Ovary (tissue), 9 donors: ENCODE results near the gene HNF1B. TPM values are rescaled to one million over a fixed set of nuclear protein-coding genes. Genes with fewer than 3 reads are reported as not detected.
A peak's percentile ranks its signal among the peaks of the same experiment; 100 is the strongest.

Experiments used
- DNase-seq, 5 donors: peaks; one replicate each; pipeline ENCODE4 v3.0.0-alpha.2; 2019 to 2020
- H3K27ac ChIP-seq, 2 donors: fragments of 200-600 bp; one replicate each; pipeline versions ENCODE4 v1.5.1 to v1.8.0; 2019 to 2022
- H3K27me3 ChIP-seq: fragments of 200-600 bp; one replicate; pipeline ENCODE4 v1.8.0; 2022
- H3K36me3 ChIP-seq: fragments of 200-600 bp; sonication (generic); one replicate; pipeline ENCODE4 v1.5.1; 2019
- H3K4me1 ChIP-seq: one replicate; pipeline ENCODE4 v1.8.1; 2013; ENCODE audit warnings: mild to moderate bottlenecking, moderate library complexity; ENCODE audit not compliant: insufficient read depth
- H3K4me3 ChIP-seq: fragments of 200-600 bp; sonication (generic); one replicate; pipeline ENCODE4 v1.5.1; 2017
- H3K9me3 ChIP-seq, 2 donors: fragments of 200-600 bp in 1 of 2; sonication (generic) in 1 of 2; one replicate each; pipeline versions ENCODE4 v1.5.1 to v1.8.1; 2013 to 2019; ENCODE audit warnings: mild to moderate bottlenecking in 1 of 2, moderate library complexity in 1 of 2
- CTCF ChIP-seq, 3 donors: fragments of 450-650 bp in 2 of 3; fragments of 200-600 bp in 1 of 3; IDR thresholded peaks; one replicate each; pipeline versions ENCODE4 v1.5.1 to v1.8.0; 2016 to 2022; ENCODE audit warnings: antibody characterized with exemption in 3 of 3, mild to moderate bottlenecking in 1 of 3
- EP300 ChIP-seq: sonication (generic); formaldehyde crosslinking; IDR thresholded peaks from one replicate; pipeline ENCODE4 v1.6.1; 2017; ENCODE audit warnings: antibody characterized with exemption
- POLR2A ChIP-seq: fragments of 450-650 bp; IDR thresholded peaks from one replicate; pipeline ENCODE4 v1.6.1; 2017; ENCODE audit warnings: antibody characterized with exemption, mild to moderate bottlenecking, moderate library complexity
- WGBS, 3 donors: extraction: QIAGEN DNeasy Blood & Tissue Kit in 1 of 3; methylation state at CpG; one replicate each; pipeline versions ENCODE4 v1.1.5 to v1.1.7; 2013 to 2017; 5-methylcytosine and 5-hydroxymethylcytosine counted together
- intact Hi-C, 4 donors: fragments of 100-400 bp; cut with DNase I; formaldehyde crosslinking; loops; one replicate each; pipeline versions ENCODE4 v1.11.0 to v1.15.1; 2022 to 2023
- polyA plus RNA-seq, 2 donors: library from polyadenylated mRNA; stranded (reverse); fragments of 200-250 nt in 1 of 2; fragments of 350-450 nt in 1 of 2; fragmentation: Illumina TruSeq in 1 of 2; extraction: RNeasy Lipid Tissue Mini Kit (QIAGEN cat#74804) in 1 of 2; gene quantifications; one replicate each; pipeline ENCODE4 v1.2.3, GENCODE V29; 2013 to 2014
- total RNA-seq, 7 donors: library from RNA; depleted of rRNA in 2 of 7; stranded (reverse); fragments of >200 nt in 2 of 7; fragmentation: NEBNext Ultra II Directional in 3 of 7; extraction: Animal tissue kit (Norgen Biotek cat#: 25700) in 3 of 7; gene quantifications; one replicate each; pipeline versions ENCODE4 v1.1.0 to v1.2.4, GENCODE V29; 2016 to 2023
- donor health status: DM: no; HTN: no; CAD: no; lungs with moderate emphysema.
- donor health status: DM: no; HTN: no; CAD: no.
- donor health status: Bipolar disorder and iron deficiency.
- donor health status: DM: yes; HTN: yes; CAD: no.
- donor health status: DM: no; HTN: no; CAD: no.
- donor health status: DM: yes; HTN: yes; CAD: no.

The HNF1B gene
- total and polyA plus RNA-seq, 9 donors, result 0.05 to 9.5 (median 0.75) TPM; not detected in 3

GRCh38 chr17:37772982-37773381 is 28.1 kb upstream of the HNF1B start:
- no peaks in the 10 kb centered on the region for H3K4me1 ChIP-seq
- no peak overlapping the region for H3K4me3 ChIP-seq
- H3K9me3 ChIP-seq, result no peaks in the 10 kb centered on the region
- intact Hi-C loops, result no loop called here
- 81 to 93% (median 81%) methylated on average over 2 of the region's 2 CpGs for WGBS, 3 donors
- no peak for DNase-seq
- no peaks in the 10 kb centered on the region for H3K27me3 ChIP-seq
- no peak overlapping the region for H3K27ac ChIP-seq
- TF ChIP-seq EP300, result no peak
- TF ChIP-seq POLR2A, result no peak
- TF ChIP-seq CTCF (IDR thresholded peaks at IDR 0.05), result no peak
- H3K36me3 ChIP-seq, result no peaks in the 10 kb centered on the region

- DNase-seq, result peak in 1 of 5 donors; percentile 14
- intact Hi-C loops, result no loop called here
- Histone ChIP-seq H3K27me3 (no peaks in the 10 kb centered on the region), H3K4me3 (no peak overlapping the region), H3K36me3 (no peaks in the 10 kb centered on the region), H3K27ac (no peak overlapping the region), H3K4me1 (no peaks in the 10 kb centered on the region), H3K9me3 (no peaks in the 10 kb centered on the region)
- TF ChIP-seq CTCF (IDR thresholded peaks at IDR 0.05), result no peak
- TF ChIP-seq POLR2A, result no peak
- TF ChIP-seq EP300, result no peak
- 42 to 53% (median 53%) methylated on average over 17 of the region's 17 CpGs for WGBS, 3 donors
These were observed 26.0 kb upstream of the HNF1B start for GRCh38 chr17:37770631-37771518.

GRCh38 chr17:37769050-37769449 is 24.2 kb upstream of the HNF1B start:
- Histone ChIP-seq H3K27me3 (no peaks in the 10 kb centered on the region), H3K4me1 (no peaks in the 10 kb centered on the region), H3K36me3 (no peaks in the 10 kb centered on the region), H3K9me3 (no peaks in the 10 kb centered on the region), H3K4me3 (no peak overlapping the region), H3K27ac (no peak overlapping the region)
- DNase-seq, result no peak
- intact Hi-C loops, result no loop called here
- WGBS, 3 donors, result 87 to 89% (median 89%) methylated on average over 6 of the region's 6 CpGs
- TF ChIP-seq EP300, result no peak

- Histone ChIP-seq H3K9me3 (no peaks in the 10 kb centered on the region), H3K27ac (no peak overlapping the region), H3K4me3 (no peak overlapping the region), H3K4me1 (no peaks in the 10 kb centered on the region), H3K36me3 (no peaks in the 10 kb centered on the region), H3K27me3 (no peaks in the 10 kb centered on the region)
- WGBS, 3 donors, result 72 to 87% (median 76%) methylated on average over 2 of the region's 2 CpGs
- no peak for TF ChIP-seq EP300
- no peak for TF ChIP-seq POLR2A
- TF ChIP-seq CTCF (IDR thresholded peaks at IDR 0.05), result no peak
- intact Hi-C loops, result no loop called here
- no peak for DNase-seq
These were observed 23.6 kb upstream of the HNF1B start for GRCh38 chr17:37768438-37768837.

GRCh38 chr17:37766971-37767370 is 22.1 kb upstream of the HNF1B start:
- no peak overlapping the region for H3K27ac ChIP-seq
- no peaks in the 10 kb centered on the region for H3K9me3 ChIP-seq
- no peak for DNase-seq
- intact Hi-C loops, result no loop called here
- H3K4me3 ChIP-seq, result no peak overlapping the region
- no peak for TF ChIP-seq CTCF (IDR thresholded peaks at IDR 0.05)
- TF ChIP-seq POLR2A, result no peak
- TF ChIP-seq EP300, result no peak
- no peaks in the 10 kb centered on the region for H3K4me1 ChIP-seq
- no peaks in the 10 kb centered on the region for H3K27me3 ChIP-seq
- no peaks in the 10 kb centered on the region for H3K36me3 ChIP-seq
- 54 to 63% (median 61%) methylated on average over 6 of the region's 6 CpGs for WGBS, 3 donors
